Osteoblast (primary cell): ENCODE measurements around the gene PIGO. TPM values are rescaled to one million over a fixed set of nuclear protein-coding genes. Genes with fewer than 3 reads are reported as not detected.
A peak's percentile ranks its signal among the peaks of the same experiment; 100 is the strongest.

Source experiments
- DNase-seq: peaks from one replicate; pipeline ENCODE4 v3.0.0; 2011; ENCODE audit warnings: low spot score, mixed read lengths; ENCODE audit not compliant: insufficient read length; ENCODE audit errors: missing footprints
- H2AFZ ChIP-seq: 2 replicates; pipeline ENCODE4 v1.6.0; 2011; ENCODE audit warnings: mild to moderate bottlenecking, low read length
- H3K27ac ChIP-seq: 2 replicates; pipeline ENCODE4 v1.5.1; 2011; ENCODE audit warnings: mild to moderate bottlenecking, low read depth, low read length, moderate library complexity
- H3K27me3 ChIP-seq: 2 replicates; pipeline ENCODE4 v1.6.0; 2012; ENCODE audit warnings: mild to moderate bottlenecking, control low read depth, inconsistent platforms, low read length, moderate library complexity; ENCODE audit not compliant: insufficient read depth
- H3K36me3 ChIP-seq: 2 replicates; pipeline ENCODE4 v1.5.1; 2011; ENCODE audit warnings: mild to moderate bottlenecking, low read length, control low read depth, moderate library complexity; ENCODE audit not compliant: insufficient read depth
- H3K4me1 ChIP-seq: 2 replicates; pipeline ENCODE4 v1.5.1; 2011; ENCODE audit warnings: mild to moderate bottlenecking, low read length, control low read depth, moderate library complexity; ENCODE audit not compliant: insufficient read depth
- H3K4me2 ChIP-seq: 2 replicates; pipeline ENCODE4 v1.6.0; 2011; ENCODE audit warnings: mild to moderate bottlenecking, low read length; ENCODE audit not compliant: insufficient read depth
- H3K4me3 ChIP-seq: fragments of 200-600 bp; sonication (generic); 3 replicates; pipeline ENCODE4 v1.5.1; 2012; ENCODE audit warnings: mild to moderate bottlenecking, low read length, inconsistent platforms; ENCODE audit not compliant: insufficient read depth
- H3K79me2 ChIP-seq: 2 replicates; pipeline ENCODE4 v1.6.0; 2012; ENCODE audit warnings: mild to moderate bottlenecking, low read length, control low read depth, inconsistent platforms; ENCODE audit not compliant: insufficient read depth
- H3K9me3 ChIP-seq: 2 replicates; pipeline ENCODE4 v1.5.1; 2011; ENCODE audit warnings: low read depth, low read length, control low read depth
- H4K20me1 ChIP-seq: 2 replicates; pipeline ENCODE4 v1.6.0; 2012; ENCODE audit warnings: mild to moderate bottlenecking, low read length, control low read depth; ENCODE audit not compliant: insufficient read depth
- total RNA-seq: library from RNA; depleted of rRNA; stranded (reverse); fragments of >200 nt; gene quantifications from 2 replicates; pipeline ENCODE4 v1.2.3, GENCODE V29; 2012
- TF ChIP-seq, protein P1 (sequence below): IDR thresholded peaks from 2 replicates; pipeline ENCODE4 v1.5.1; 2011; ENCODE audit warnings: mild to moderate bottlenecking, low read depth, low read length, moderate library complexity; ENCODE audit errors: extremely low read depth

The PIGO gene
- total RNA-seq, 1 donor, result 15.9 TPM

DNA sequence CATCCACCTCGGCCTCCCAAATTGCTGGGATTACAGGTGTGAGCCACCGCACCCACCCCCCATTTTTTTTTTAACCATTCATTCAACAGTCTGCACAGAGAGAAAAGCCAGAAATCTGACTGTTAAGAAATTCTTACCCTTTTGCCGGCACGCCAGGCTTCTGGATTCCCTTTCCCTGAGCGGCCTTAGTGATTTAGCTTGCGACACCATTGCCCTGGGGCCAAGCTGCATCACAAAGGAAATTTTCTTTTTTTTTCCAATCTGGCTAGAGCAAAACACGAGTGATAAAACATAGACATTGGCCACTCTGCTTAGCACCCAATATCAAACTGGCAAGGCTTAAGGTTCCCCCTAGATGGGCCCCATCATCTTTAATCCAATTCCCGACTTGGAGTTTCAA, 40.5 kb upstream of the PIGO start:
- H2AFZ ChIP-seq, result no peak overlapping the region
- TF ChIP-seq, protein P1, sequence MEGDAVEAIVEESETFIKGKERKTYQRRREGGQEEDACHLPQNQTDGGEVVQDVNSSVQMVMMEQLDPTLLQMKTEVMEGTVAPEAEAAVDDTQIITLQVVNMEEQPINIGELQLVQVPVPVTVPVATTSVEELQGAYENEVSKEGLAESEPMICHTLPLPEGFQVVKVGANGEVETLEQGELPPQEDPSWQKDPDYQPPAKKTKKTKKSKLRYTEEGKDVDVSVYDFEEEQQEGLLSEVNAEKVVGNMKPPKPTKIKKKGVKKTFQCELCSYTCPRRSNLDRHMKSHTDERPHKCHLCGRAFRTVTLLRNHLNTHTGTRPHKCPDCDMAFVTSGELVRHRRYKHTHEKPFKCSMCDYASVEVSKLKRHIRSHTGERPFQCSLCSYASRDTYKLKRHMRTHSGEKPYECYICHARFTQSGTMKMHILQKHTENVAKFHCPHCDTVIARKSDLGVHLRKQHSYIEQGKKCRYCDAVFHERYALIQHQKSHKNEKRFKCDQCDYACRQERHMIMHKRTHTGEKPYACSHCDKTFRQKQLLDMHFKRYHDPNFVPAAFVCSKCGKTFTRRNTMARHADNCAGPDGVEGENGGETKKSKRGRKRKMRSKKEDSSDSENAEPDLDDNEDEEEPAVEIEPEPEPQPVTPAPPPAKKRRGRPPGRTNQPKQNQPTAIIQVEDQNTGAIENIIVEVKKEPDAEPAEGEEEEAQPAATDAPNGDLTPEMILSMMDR, result no peak
- H3K9me3 ChIP-seq, result no peaks in the 10 kb centered on the region
- H3K79me2 ChIP-seq, result no peaks in the 10 kb centered on the region
- no peaks in the 10 kb centered on the region for H3K36me3 ChIP-seq
- H3K27me3 ChIP-seq, result no peaks in the 10 kb centered on the region
- no peak for DNase-seq
- H3K4me3 ChIP-seq, result no peak overlapping the region
- H3K4me1 ChIP-seq, result no peaks in the 10 kb centered on the region
- H3K27ac ChIP-seq, result no peak overlapping the region
- H4K20me1 ChIP-seq, result no peaks in the 10 kb centered on the region
- no peak overlapping the region for H3K4me2 ChIP-seq

DNA sequence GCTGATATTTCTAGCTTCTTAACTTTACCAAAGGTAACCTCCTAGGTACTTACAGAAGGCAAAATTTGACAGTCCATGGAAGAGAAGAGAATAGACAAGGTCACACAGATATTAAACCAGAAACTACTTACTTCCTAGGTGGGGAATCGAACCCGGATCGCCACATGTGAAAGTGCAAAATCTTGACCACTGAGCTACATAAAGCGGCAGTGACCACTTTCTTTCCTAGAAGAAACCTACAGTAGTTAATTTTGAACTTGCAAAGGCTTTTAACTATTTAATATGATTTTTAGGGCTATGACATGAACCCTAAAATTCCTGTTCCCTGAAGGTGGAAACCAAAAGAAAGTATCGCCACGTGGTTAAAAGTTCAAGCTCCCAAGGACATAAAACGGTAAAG, 39.6 kb upstream of the PIGO start:
- Histone ChIP-seq H3K4me3 (no peak overlapping the region), H3K27me3 (no peaks in the 10 kb centered on the region), H2AFZ (no peak overlapping the region), H3K4me2 (no peak overlapping the region), H4K20me1 (no peaks in the 10 kb centered on the region), H3K9me3 (no peaks in the 10 kb centered on the region), H3K27ac (no peak overlapping the region), H3K36me3 (no peaks in the 10 kb centered on the region), H3K79me2 (no peaks in the 10 kb centered on the region), H3K4me1 (no peaks in the 10 kb centered on the region)
- TF ChIP-seq, protein P1, result no peak
- DNase-seq, result no peak

DNA sequence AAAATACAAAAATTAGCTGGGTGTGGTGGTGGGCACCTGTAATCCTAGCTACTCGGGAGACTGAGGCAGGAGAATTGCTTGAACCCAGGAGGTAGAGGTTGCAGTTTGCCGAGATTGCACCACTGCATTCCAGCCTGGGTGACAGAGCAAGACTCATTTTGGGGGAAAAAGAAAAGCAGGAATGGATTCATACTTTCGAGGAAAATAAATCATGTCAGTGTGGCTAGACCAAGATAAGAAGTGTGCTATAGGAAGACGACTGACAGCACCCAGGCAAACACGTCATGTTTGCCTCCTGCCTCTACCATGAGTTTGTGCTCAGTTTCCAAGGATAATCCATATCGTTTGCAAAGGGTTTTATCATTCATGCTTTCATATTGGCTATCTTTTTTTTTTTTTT, 38.5 kb upstream of the PIGO start:
- Histone ChIP-seq H2AFZ (no peak overlapping the region), H3K4me3 (no peak overlapping the region), H3K4me2 (no peak overlapping the region), H3K27me3 (no peaks in the 10 kb centered on the region), H4K20me1 (no peaks in the 10 kb centered on the region), H3K9me3 (no peaks in the 10 kb centered on the region), H3K27ac (no peak overlapping the region), H3K36me3 (no peaks in the 10 kb centered on the region), H3K4me1 (no peaks in the 10 kb centered on the region), H3K79me2 (no peaks in the 10 kb centered on the region)
- DNase-seq, result no peak
- TF ChIP-seq, protein P1, result no peak

DNA sequence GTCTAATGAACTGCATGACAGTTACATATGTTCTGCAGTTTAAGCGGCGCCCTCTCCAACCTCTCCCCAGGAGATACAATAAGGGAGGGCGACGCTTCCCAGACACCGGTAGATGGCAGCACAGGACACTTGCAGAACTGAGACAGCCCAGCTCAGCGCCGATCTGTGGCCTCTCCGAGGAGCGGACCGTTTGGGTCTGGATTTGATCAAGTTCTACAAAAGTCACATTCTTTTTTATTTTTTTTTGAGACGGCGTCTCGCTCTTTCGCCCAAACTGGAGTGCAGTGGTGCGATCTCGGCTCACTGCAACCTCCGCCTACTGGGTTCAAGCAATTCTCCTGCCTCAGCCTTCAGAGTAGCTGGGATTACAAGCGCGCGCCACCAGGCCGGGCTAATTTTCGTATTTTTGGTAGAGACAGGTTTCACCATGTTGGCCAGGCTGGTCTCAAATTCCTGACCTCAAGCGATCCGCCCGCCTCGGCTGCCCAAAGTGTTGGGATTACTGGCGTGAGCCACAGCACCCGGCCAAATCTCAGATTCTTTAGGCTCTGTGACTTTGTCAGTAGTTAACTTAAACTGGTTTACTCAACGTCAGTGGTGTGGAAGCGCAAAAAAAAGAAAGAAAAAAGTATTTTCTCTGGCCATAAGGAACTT, 20.6 kb upstream of the PIGO start:
- H4K20me1 ChIP-seq, result peaks cover 3% of the 10 kb centered on the region
- TF ChIP-seq, protein P1, result peak; percentile 97
- no peaks in the 10 kb centered on the region for H3K36me3 ChIP-seq
- peak overlapping the region; percentile 89 for H3K4me2 ChIP-seq
- H3K79me2 ChIP-seq, result peaks cover 13% of the 10 kb centered on the region
- peak overlapping the region; percentile 91 for H3K27ac ChIP-seq
- H2AFZ ChIP-seq, result peak overlapping the region; percentile 90
- peak overlapping the region; percentile 90 for H3K4me3 ChIP-seq
- DNase-seq, result peak; percentile 92
- H3K9me3 ChIP-seq, result no peaks in the 10 kb centered on the region
- no peaks in the 10 kb centered on the region for H3K27me3 ChIP-seq
- peaks cover 41% of the 10 kb centered on the region for H3K4me1 ChIP-seq
